Measurements from ENCODE around the gene MRPS5.

MRPS5 gene

GRCh38 chr2:95052804-95053479 is 68.7 kb downstream of the MRPS5 start:
- peak; percentile 13 for TF ChIP-seq CTCF (IDR thresholded peaks at IDR 0.05; ENCODE audit: low read depth, low read length, missing control alignments)
- no peak overlapping the region for H3K4me3 ChIP-seq (ENCODE audit: low read depth, low read length)
- no peak for DNase-seq (ENCODE audit: low read depth)

GRCh38 chr2:95052307-95052706 is 69.3 kb downstream of the MRPS5 start:
- DNase-seq (ENCODE audit: low read depth), result no peak
- no peak overlapping the region for H3K4me3 ChIP-seq (ENCODE audit: low read depth, low read length)
- no peak for TF ChIP-seq CTCF (IDR thresholded peaks at IDR 0.05; ENCODE audit: low read depth, low read length, missing control alignments)

GRCh38 chr2:95051626-95052025 is 70.0 kb downstream of the MRPS5 start:
- DNase-seq (ENCODE audit: low read depth), result no peak
- no peak for TF ChIP-seq CTCF (IDR thresholded peaks at IDR 0.05; ENCODE audit: low read depth, low read length, missing control alignments)
- no peak overlapping the region for H3K4me3 ChIP-seq (ENCODE audit: low read depth, low read length)

GRCh38 chr2:95050385-95051300 is 71.0 kb downstream of the MRPS5 start:
- DNase-seq (ENCODE audit: low read depth), result no peak
- no peak for TF ChIP-seq CTCF (IDR thresholded peaks at IDR 0.05; ENCODE audit: low read depth, low read length, missing control alignments)

GRCh38 chr2:95049961-95050360 is 71.6 kb downstream of the MRPS5 start:
- no peak for DNase-seq (ENCODE audit: low read depth)
- H3K4me3 ChIP-seq (ENCODE audit: low read depth, low read length), result no peak overlapping the region
- no peak for TF ChIP-seq CTCF (IDR thresholded peaks at IDR 0.05; ENCODE audit: low read depth, low read length, missing control alignments)

More at GRCh38 chr2:95050385-95051300, 71.0 kb downstream of the MRPS5 start:
- no peak overlapping the region for H3K4me3 ChIP-seq (ENCODE audit: low read depth, low read length)

GRCh38 chr2:95049683-95049955 is 72.0 kb downstream of the MRPS5 start:
- no peak for DNase-seq (ENCODE audit: low read depth)
- TF ChIP-seq CTCF (IDR thresholded peaks at IDR 0.05; ENCODE audit: low read depth, low read length, missing control alignments), result no peak
- H3K4me3 ChIP-seq (ENCODE audit: low read depth, low read length), result no peak overlapping the region

All from GM12864 (cell line).